KBM-7 (cell line): ENCODE results near the gene MAPK12.
"Not testable (repeated sequence)": the region's sequence is repeated elsewhere in the genome, so short reads cannot be mapped to it uniquely, and the experiment has no call there.

Experiments used
- DNase-seq: peaks from one replicate; pipeline ENCODE4 v3.0.0-alpha.2; 2015
- in situ Hi-C: fragments of 300-500 bp; cut with MboI; formaldehyde crosslinking; loops from 2 replicates; pipeline ENCODE4 v1.14.3; 2020; ENCODE audit warnings: low sequenced_read_pairs, low pct_unique_long_range_greater_than_20kb, mixed read lengths

MAPK12 gene

GRCh38 chr22:50208939-50209892 is 52.3 kb downstream of the MAPK12 start:
- in situ Hi-C loops: loop anchor here (10.0 kb wide), 2 partner anchors 54 to 274 kb away; no protein-coding TSS in a partner anchor

GRCh38 chr22:50208430-50208938 is 53.0 kb downstream of the MAPK12 start:
- in situ Hi-C loops: loop anchor here (10.0 kb wide), 2 partner anchors 54 to 274 kb away; no protein-coding TSS in a partner anchor
- no peak for DNase-seq

More at GRCh38 chr22:50208939-50209892, 52.3 kb downstream of the MAPK12 start:
- DNase-seq: no peak

GRCh38 chr22:50207383-50208140 is 53.9 kb downstream of the MAPK12 start:
- in situ Hi-C loops: loop anchor here (10.0 kb wide), 2 partner anchors 53 to 273 kb away; no protein-coding TSS in a partner anchor
- DNase-seq: no peak

- DNase-seq: peak; percentile 52
- in situ Hi-C loops: loop anchor here (10.0 kb wide), 2 partner anchors 52 to 272 kb away; no protein-coding TSS in a partner anchor
Measured at GRCh38 chr22:50206599-50206998, 54.9 kb downstream of the MAPK12 start.

- DNase-seq: no peak
- in situ Hi-C loops: loop anchor here (10.0 kb wide), 2 partner anchors 51 to 271 kb away; no protein-coding TSS in a partner anchor
Measured at GRCh38 chr22:50205781-50206569, 55.5 kb downstream of the MAPK12 start.

GRCh38 chr22:50204998-50205397 is 56.5 kb downstream of the MAPK12 start:
- not testable (repeated sequence) for DNase-seq
- in situ Hi-C loops: loop anchor here (10.0 kb wide), 2 partner anchors 50 to 270 kb away; no protein-coding TSS in a partner anchor

- in situ Hi-C loops: loop anchor here (10.0 kb wide), 2 partner anchors 50 to 270 kb away; no protein-coding TSS in a partner anchor
Measured at GRCh38 chr22:50204571-50204970, 56.9 kb downstream of the MAPK12 start.

GRCh38 chr22:50203288-50203687 is 58.2 kb downstream of the MAPK12 start:
- no peak for DNase-seq
- in situ Hi-C loops: loop anchor here (10.0 kb wide), 2 partner anchors 48 to 268 kb away; no protein-coding TSS in a partner anchor

More at GRCh38 chr22:50204571-50204970, 56.9 kb downstream of the MAPK12 start:
- no peak for DNase-seq
